ENCODE measurements around the gene CRHR2.

CRHR2 gene

GRCh38 chr7:30678805-30679204, 3.5 kb downstream of the CRHR2 start:
- no peak for DNase-seq

- DNase-seq, result no peak
These were observed 7.4 kb downstream of the CRHR2 start for GRCh38 chr7:30674876-30675275.

- DNase-seq, result no peak
These were observed 7.8 kb downstream of the CRHR2 start for GRCh38 chr7:30674420-30674819.

GRCh38 chr7:30671793-30672465, 10.3 kb downstream of the CRHR2 start:
- peak; percentile 77 for DNase-seq

GRCh38 chr7:30668102-30668501, 14.2 kb downstream of the CRHR2 start:
- DNase-seq, result no peak

- DNase-seq, result no peak
These were observed 15.1 kb downstream of the CRHR2 start for GRCh38 chr7:30667172-30667571.

GRCh38 chr7:30665449-30665848, 16.8 kb downstream of the CRHR2 start:
- DNase-seq, result no peak

- DNase-seq, result no peak
These were observed 17.2 kb downstream of the CRHR2 start for GRCh38 chr7:30665043-30665442.

GRCh38 chr7:30664184-30664885, 17.9 kb downstream of the CRHR2 start:
- no peak for DNase-seq

- no peak for DNase-seq
These were observed 18.8 kb downstream of the CRHR2 start for GRCh38 chr7:30663414-30663813.

- no peak for DNase-seq
These were observed 19.8 kb downstream of the CRHR2 start for GRCh38 chr7:30662431-30662939.

GRCh38 chr7:30661926-30662325, 20.3 kb downstream of the CRHR2 start:
- DNase-seq, result no peak

GRCh38 chr7:30660331-30661255, 21.7 kb downstream of the CRHR2 start:
- no peak for DNase-seq

GRCh38 chr7:30659312-30659711, 22.9 kb downstream of the CRHR2 start:
- peak; percentile 48 for DNase-seq

- DNase-seq, result no peak
These were observed 23.7 kb downstream of the CRHR2 start for GRCh38 chr7:30658479-30659074.

GRCh38 chr7:30657131-30657530, 25.1 kb downstream of the CRHR2 start:
- DNase-seq, result no peak

- DNase-seq, result no peak
These were observed 26.0 kb downstream of the CRHR2 start for GRCh38 chr7:30656006-30656957.

- DNase-seq, result no peak
These were observed 26.9 kb downstream of the CRHR2 start for GRCh38 chr7:30655096-30655970.

- DNase-seq, result no peak
These were observed 27.8 kb downstream of the CRHR2 start for GRCh38 chr7:30654296-30655090.

Data from fibroblast of skin of scalp (primary cell).